Epithelial cell of proximal tubule (primary cell): ENCODE data around the gene MGST3. TPM values are rescaled to one million over a fixed set of nuclear protein-coding genes. Genes with fewer than 3 reads are reported as not detected.

ENCODE experiments used
- DNase-seq: peaks from one replicate; pipeline ENCODE4 v3.0.0-alpha.2; 2011; ENCODE audit warnings: low read depth
- H3K4me3 ChIP-seq: 2 replicates; pipeline ENCODE4 v1.5.1; 2011; ENCODE audit warnings: low read depth, mild to moderate bottlenecking, low read length
- CTCF ChIP-seq: conservative IDR thresholded peaks from 2 replicates; pipeline ENCODE4 v1.5.1; 2012; ENCODE audit warnings: low read depth, mild to moderate bottlenecking, low read length
- total RNA-seq: library from RNA; depleted of rRNA; stranded (reverse); fragments of >200 nt; gene quantifications from 2 replicates; pipeline ENCODE4 v1.2.3, GENCODE V29; 2015

MGST3 gene
- total RNA-seq, 1 donor from 2014 or later = 227 TPM

- H3K4me3 ChIP-seq = no peak overlapping the region
- no peak for TF ChIP-seq CTCF
- no peak for DNase-seq
These were observed 56.0 kb downstream of the MGST3 start for GRCh38 chr1:165686971-165687433.

GRCh38 chr1:165688046-165688445, 57.0 kb downstream of the MGST3 start:
- DNase-seq = no peak
- no peak overlapping the region for H3K4me3 ChIP-seq
- no peak for TF ChIP-seq CTCF

- DNase-seq = no peak
- TF ChIP-seq CTCF = no peak
- no peak overlapping the region for H3K4me3 ChIP-seq
These were observed 64.0 kb downstream of the MGST3 start for GRCh38 chr1:165695031-165695430.

- DNase-seq = no peak
- TF ChIP-seq CTCF = no peak
These were observed 65.6 kb downstream of the MGST3 start for GRCh38 chr1:165696625-165697100.

GRCh38 chr1:165697491-165697880, 66.5 kb downstream of the MGST3 start:
- DNase-seq = no peak
- no peak for TF ChIP-seq CTCF
- H3K4me3 ChIP-seq = peak overlapping the region; percentile 91

More at GRCh38 chr1:165696625-165697100, 65.6 kb downstream of the MGST3 start:
- H3K4me3 ChIP-seq = peak overlapping the region; percentile 91

GRCh38 chr1:165697881-165698760, 67.1 kb downstream of the MGST3 start, which contains the start of gene ALDH9A1:
TSS of gene ALDH9A1 (minus strand) at chr1:165698562. CDS start at chr1:165698558, 4 bp downstream.
- TF ChIP-seq CTCF = peak; percentile 41
- peak within 1 kb of the TSS; percentile 91 for H3K4me3 ChIP-seq
- DNase-seq = no peak

- DNase-seq = no peak
- peak overlapping the region; percentile 91 for H3K4me3 ChIP-seq
- TF ChIP-seq CTCF = no peak
These were observed 67.7 kb downstream of the MGST3 start for GRCh38 chr1:165698761-165699052.
